ENCODE measurements around the gene TRH. TPM values are rescaled to one million over a fixed set of nuclear protein-coding genes. Genes with fewer than 3 reads are reported as not detected.

TRH gene
- total and polyA plus RNA-seq, 2 donors (not counting 3 experiments of a cell fraction or from before 2014, with no cell fraction given) = not detected

DNA sequence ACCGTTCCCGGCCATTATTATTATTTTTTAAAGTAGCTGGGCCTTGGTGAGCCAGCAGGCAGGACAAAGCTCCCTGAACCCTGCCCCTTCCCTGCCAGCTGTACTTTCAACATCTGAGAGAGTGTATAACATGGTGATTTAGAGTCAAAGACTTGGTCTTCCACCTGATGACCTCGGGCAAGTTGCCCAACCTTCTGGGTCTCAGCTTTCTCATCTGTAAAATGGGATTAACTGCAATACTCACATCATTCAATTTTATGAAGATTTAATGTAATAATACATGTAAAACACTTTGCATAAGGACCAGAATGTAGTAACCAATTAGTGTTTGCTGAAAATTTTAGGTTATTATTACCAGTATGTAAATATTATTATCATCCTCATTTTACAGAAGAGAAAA lies 11.9 kb upstream of the TRH start:
- Histone ChIP-seq H3K27me3 (ENCODE audit: control insufficient read depth in 2 of 2, insufficient read depth in 2 of 2, low read length in 2 of 2) (peaks cover 2 to 3% of the 10 kb centered on the region in 2 experiments), H3K27ac (ENCODE audit: insufficient read depth, low read depth, low read length) (no peak overlapping the region), H3K4me2 (ENCODE audit: insufficient read depth, low read length) (no peak overlapping the region), H2AFZ (ENCODE audit: low read depth, low read length) (no peak overlapping the region), H3K4me3 (replicated peaks in 1 of 3; ENCODE audit: insufficient read depth in 1 of 3, low read depth in 1 of 3, low read length in 3 of 3) (no peak overlapping the region), H3K36me3 (ENCODE audit: control insufficient read depth in 2 of 2, extremely low read depth in 1 of 2, insufficient read depth in 2 of 2, low read length in 2 of 2) (no peaks in the 10 kb centered on the region), H3K9me1 (replicated peaks; ENCODE audit: control insufficient read depth, extremely low read depth, insufficient read depth, low read length) (no peaks in the 10 kb centered on the region), H4K20me1 (replicated peaks; ENCODE audit: control insufficient read depth, extremely low read depth, insufficient read depth, low read length) (no peaks in the 10 kb centered on the region), H3K4me1 (ENCODE audit: control insufficient read depth, extremely low read depth, insufficient read depth, low read length) (no peaks in the 10 kb centered on the region), H3K9ac (replicated peaks; ENCODE audit: extremely low read depth, insufficient read depth, low read length) (no peak overlapping the region), H3K9me3 (replicated peaks; ENCODE audit: control insufficient read depth, insufficient read depth, low read length) (no peaks in the 10 kb centered on the region), H3K79me2 (ENCODE audit: control insufficient read depth, insufficient read depth, low read length) (no peaks in the 10 kb centered on the region)
- POLR2A ChIA-PET = no interaction called here
- no TSS peak for BruUV-seq (replicated peaks)
- FAIRE-seq (no peak), DNase-seq (ENCODE audit: low read depth, low spot score) (no peak)
- CTCF ChIA-PET = interaction anchor here (1.2 to 4.3 kb wide), 2 partner anchors 16 to 21 kb away, joined by 4 to 17 read pairs; no protein-coding TSS in a partner anchor
- TF ChIP-seq GATA2 (IDR thresholded peaks at IDR 0.05; ENCODE audit: insufficient read depth, insufficient read length, low read depth, low read length) (no peak), MYC (IDR thresholded peaks at IDR 0.05; ENCODE audit: low read depth, low read length) (no peak), POLR2A (IDR thresholded peaks at IDR 0.05; ENCODE audit: low read depth, low read length) (no peak), EZH2 (IDR thresholded peaks at IDR 0.05; ENCODE audit: borderline replicate concordance, low read depth, low read length, severe bottlenecking) (no peak), JUN (IDR thresholded peaks at IDR 0.05; ENCODE audit: borderline replicate concordance, insufficient read depth, insufficient read length, low read depth) (no peak), POLR2AphosphoS5 (IDR thresholded peaks at IDR 0.05; ENCODE audit: insufficient read depth, low read depth, low read length) (no peak), FOS (IDR thresholded peaks at IDR 0.05; ENCODE audit: borderline replicate concordance, insufficient read depth, low read length) (no peak)
- TF ChIP-seq, protein P1, sequence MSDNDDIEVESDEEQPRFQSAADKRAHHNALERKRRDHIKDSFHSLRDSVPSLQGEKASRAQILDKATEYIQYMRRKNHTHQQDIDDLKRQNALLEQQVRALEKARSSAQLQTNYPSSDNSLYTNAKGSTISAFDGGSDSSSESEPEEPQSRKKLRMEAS (IDR thresholded peaks at IDR 0.05; ENCODE audit: insufficient read depth, insufficient read length) = no peak
- TF ChIP-seq, protein P2, sequence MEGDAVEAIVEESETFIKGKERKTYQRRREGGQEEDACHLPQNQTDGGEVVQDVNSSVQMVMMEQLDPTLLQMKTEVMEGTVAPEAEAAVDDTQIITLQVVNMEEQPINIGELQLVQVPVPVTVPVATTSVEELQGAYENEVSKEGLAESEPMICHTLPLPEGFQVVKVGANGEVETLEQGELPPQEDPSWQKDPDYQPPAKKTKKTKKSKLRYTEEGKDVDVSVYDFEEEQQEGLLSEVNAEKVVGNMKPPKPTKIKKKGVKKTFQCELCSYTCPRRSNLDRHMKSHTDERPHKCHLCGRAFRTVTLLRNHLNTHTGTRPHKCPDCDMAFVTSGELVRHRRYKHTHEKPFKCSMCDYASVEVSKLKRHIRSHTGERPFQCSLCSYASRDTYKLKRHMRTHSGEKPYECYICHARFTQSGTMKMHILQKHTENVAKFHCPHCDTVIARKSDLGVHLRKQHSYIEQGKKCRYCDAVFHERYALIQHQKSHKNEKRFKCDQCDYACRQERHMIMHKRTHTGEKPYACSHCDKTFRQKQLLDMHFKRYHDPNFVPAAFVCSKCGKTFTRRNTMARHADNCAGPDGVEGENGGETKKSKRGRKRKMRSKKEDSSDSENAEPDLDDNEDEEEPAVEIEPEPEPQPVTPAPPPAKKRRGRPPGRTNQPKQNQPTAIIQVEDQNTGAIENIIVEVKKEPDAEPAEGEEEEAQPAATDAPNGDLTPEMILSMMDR (IDR thresholded peaks at IDR 0.05; ENCODE audit: extremely low read depth in 1 of 2, insufficient read depth in 1 of 2, low read depth in 1 of 2, low read length in 2 of 2) = no peak
- dilution Hi-C loops (cut with MboI; ENCODE audit: extremely low pct_ligation_motif_present, low sequenced_read_pairs) = no loop called here
- intact Hi-C loops (cut with micrococcal nuclease) = no loop called here

Data from endothelial cell of umbilical vein (primary cell).